Neural cell (in vitro differentiated cells): ENCODE results near the gene RNF144A.

Experiments used
- EZH2 ChIP-seq: fragments of 200-600, 300-800 bp; shearing (Covaris generic), sonication (generic); IDR thresholded peaks from 2 replicates; pipeline ENCODE4 v1.6.1; 2014; ENCODE audit warnings: antibody characterized with exemption, low read length, borderline replicate concordance, mild to moderate bottlenecking; ENCODE audit not compliant: insufficient read depth, poor library complexity, severe bottlenecking
- POLR2AphosphoS5 ChIP-seq: IDR thresholded peaks from 2 replicates; pipeline ENCODE4 v1.6.1; 2012
- RAD21 ChIP-seq: fragments of 450-650 bp; conservative IDR thresholded peaks from 2 replicates; pipeline ENCODE4 v1.6.1; 2014; ENCODE audit warnings: antibody characterized with exemption, mild to moderate bottlenecking, moderate library complexity
- SMC3 ChIP-seq: fragments of 450-650 bp; conservative IDR thresholded peaks from 2 replicates; pipeline ENCODE4 v1.6.1; 2014; ENCODE audit warnings: antibody characterized with exemption, mild to moderate bottlenecking, moderate library complexity; ENCODE audit not compliant: poor library complexity
- TAF1 ChIP-seq: IDR thresholded peaks from 2 replicates; pipeline ENCODE4 v1.6.1; 2012; ENCODE audit warnings: low read depth
- TF ChIP-seq, protein P1 (sequence below): fragments of 450-650 bp; IDR thresholded peaks from 2 replicates; pipeline ENCODE4 v1.5.1; 2014; ENCODE audit warnings: antibody characterized with exemption, mild to moderate bottlenecking, moderate library complexity; ENCODE audit not compliant: poor library complexity, severe bottlenecking

DNA sequence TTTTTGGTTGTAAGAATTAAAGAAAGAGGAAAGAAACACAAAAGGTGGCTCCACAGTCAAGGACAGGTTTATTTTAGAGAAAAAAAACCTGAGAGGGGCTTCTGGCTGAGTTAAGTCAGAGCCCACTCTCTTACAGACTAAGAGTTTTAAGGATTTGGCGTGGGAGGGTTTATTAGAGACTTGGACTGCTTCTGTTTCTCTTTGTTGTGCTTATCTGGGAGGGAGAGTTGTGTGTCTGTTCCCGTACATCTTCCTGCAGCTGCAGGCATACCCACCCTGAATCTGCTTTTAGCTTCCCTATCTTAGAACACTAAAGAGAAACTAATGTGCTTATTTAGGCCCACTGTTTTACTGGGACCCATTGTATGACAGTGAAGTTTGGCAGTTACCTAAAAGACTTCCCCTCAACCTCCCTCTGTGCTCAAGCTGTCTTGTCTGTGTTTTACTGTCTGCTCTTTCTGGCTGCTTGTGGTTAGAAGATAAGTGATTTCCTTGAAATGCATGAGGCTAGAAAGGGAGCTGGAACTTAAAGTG is 36.9 kb upstream of the RNF144A start:
- TF ChIP-seq, protein P1, sequence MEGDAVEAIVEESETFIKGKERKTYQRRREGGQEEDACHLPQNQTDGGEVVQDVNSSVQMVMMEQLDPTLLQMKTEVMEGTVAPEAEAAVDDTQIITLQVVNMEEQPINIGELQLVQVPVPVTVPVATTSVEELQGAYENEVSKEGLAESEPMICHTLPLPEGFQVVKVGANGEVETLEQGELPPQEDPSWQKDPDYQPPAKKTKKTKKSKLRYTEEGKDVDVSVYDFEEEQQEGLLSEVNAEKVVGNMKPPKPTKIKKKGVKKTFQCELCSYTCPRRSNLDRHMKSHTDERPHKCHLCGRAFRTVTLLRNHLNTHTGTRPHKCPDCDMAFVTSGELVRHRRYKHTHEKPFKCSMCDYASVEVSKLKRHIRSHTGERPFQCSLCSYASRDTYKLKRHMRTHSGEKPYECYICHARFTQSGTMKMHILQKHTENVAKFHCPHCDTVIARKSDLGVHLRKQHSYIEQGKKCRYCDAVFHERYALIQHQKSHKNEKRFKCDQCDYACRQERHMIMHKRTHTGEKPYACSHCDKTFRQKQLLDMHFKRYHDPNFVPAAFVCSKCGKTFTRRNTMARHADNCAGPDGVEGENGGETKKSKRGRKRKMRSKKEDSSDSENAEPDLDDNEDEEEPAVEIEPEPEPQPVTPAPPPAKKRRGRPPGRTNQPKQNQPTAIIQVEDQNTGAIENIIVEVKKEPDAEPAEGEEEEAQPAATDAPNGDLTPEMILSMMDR: no peak
- TF ChIP-seq SMC3 (no peak), TAF1 (no peak), EZH2 (no peak), RAD21 (no peak), POLR2AphosphoS5 (no peak)
